Measurements from ENCODE around the gene HMGA1.

DNA sequence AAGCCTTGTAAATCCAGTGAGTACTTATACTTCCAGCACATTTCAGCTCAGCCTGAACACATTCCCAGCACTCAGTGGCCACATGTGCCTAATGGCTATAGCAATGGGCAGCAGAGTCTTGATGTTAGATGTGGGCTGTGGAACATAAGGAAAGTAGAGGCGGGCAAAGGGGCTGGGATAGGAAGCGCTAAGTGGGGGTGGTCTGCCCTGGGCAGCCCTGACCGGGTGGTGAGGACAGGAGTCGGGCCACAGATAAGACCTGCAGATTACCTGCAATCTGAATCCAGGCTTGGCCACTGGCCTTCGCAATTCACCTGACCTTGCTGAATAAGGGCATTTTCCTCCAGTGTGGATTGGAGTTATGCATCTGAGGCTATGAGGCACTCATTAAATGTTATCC, 11.1 kb upstream of the HMGA1 start:
- TF ChIP-seq POLR2AphosphoS5 (IDR thresholded peaks at IDR 0.05) (no peak), POLR2A (IDR thresholded peaks at IDR 0.05) (no peak)

All from upper lobe of left lung (tissue), 4 donors.